Karpas-422 (cell line): ENCODE results near the gene FARP2. TPM values are rescaled to one million over a fixed set of nuclear protein-coding genes. Genes with fewer than 3 reads are reported as not detected.
"Not testable (repeated sequence)": the region's sequence is repeated elsewhere in the genome, so short reads cannot be mapped to it uniquely, and the experiment has no call there.

Source experiments
- DNase-seq: peaks from one replicate; pipeline ENCODE4 v3.0.0-alpha.2; 2015
- H2AFZ ChIP-seq: fragments of 200-600 bp; sonication (generic); 2 replicates; pipeline ENCODE4 v1.6.1; 2014; ENCODE audit warnings: antibody characterized with exemption, low read length, mixed read lengths
- H3K27ac ChIP-seq: fragments of 200-600 bp; sonication (generic); 2 replicates; pipeline ENCODE4 v1.5.1; 2014; ENCODE audit warnings: mild to moderate bottlenecking, low read length, moderate library complexity
- H3K27me3 ChIP-seq: fragments of 200-600 bp; sonication (generic); 2 replicates; pipeline ENCODE4 v1.6.1; 2014; ENCODE audit warnings: low read length, mixed read lengths
- H3K36me3 ChIP-seq: fragments of 200-600 bp; sonication (generic); 2 replicates; pipeline ENCODE4 v1.6.1; 2014; ENCODE audit warnings: low read length, mixed read lengths; ENCODE audit not compliant: insufficient read depth
- H3K4me1 ChIP-seq: fragments of 200-600 bp; sonication (generic); 2 replicates; pipeline ENCODE4 v1.6.1; 2014; ENCODE audit warnings: mild to moderate bottlenecking, low read length, mixed read lengths
- H3K4me2 ChIP-seq: fragments of 200-600 bp; sonication (generic); 2 replicates; pipeline ENCODE4 v1.6.1; 2014; ENCODE audit warnings: low read length, low read depth, mild to moderate bottlenecking; ENCODE audit not compliant: poor library complexity, severe bottlenecking
- H3K4me3 ChIP-seq: fragments of 200-600 bp; sonication (generic); 2 replicates; pipeline ENCODE4 v1.5.1; 2014; ENCODE audit warnings: mild to moderate bottlenecking, antibody characterized with exemption, low read length, mixed read lengths
- H3K79me2 ChIP-seq: fragments of 200-600 bp; sonication (generic); 2 replicates; pipeline ENCODE4 v1.6.1; 2014; ENCODE audit warnings: mild to moderate bottlenecking, low read length, mixed read lengths
- H3K9ac ChIP-seq: fragments of 200-600 bp; sonication (generic); 2 replicates; pipeline ENCODE4 v1.6.0; 2014; ENCODE audit warnings: low read length
- H3K9me2 ChIP-seq: fragments of 200-600 bp; sonication (generic), shearing (Covaris generic); replicated peaks from 2 replicates; pipeline ENCODE4 v1.6.0; 2014; ENCODE audit warnings: mild to moderate bottlenecking, low read length, moderate library complexity; ENCODE audit not compliant: insufficient read depth
- H3K9me3 ChIP-seq: fragments of 300-700, 200-600 bp; sonication (generic); 2 replicates; pipeline ENCODE4 v1.6.1; 2014; ENCODE audit warnings: low read length, mixed read lengths
- H4K20me1 ChIP-seq: fragments of 200-600 bp; sonication (generic); 2 replicates; pipeline ENCODE4 v1.6.1; 2014; ENCODE audit warnings: mild to moderate bottlenecking, antibody characterized with exemption, low read length, low read depth; ENCODE audit not compliant: insufficient read depth
- total RNA-seq: library from RNA; depleted of rRNA; stranded (reverse); fragments of >200 nt; shearing (Covaris generic); gene quantifications from 2 replicates; pipeline ENCODE4 v1.2.3, GENCODE V29; 2014; ENCODE audit warnings: low replicate concordance

FARP2 gene
- total RNA-seq, 1 experiment from 2014 or later: 40.0 TPM

DNA sequence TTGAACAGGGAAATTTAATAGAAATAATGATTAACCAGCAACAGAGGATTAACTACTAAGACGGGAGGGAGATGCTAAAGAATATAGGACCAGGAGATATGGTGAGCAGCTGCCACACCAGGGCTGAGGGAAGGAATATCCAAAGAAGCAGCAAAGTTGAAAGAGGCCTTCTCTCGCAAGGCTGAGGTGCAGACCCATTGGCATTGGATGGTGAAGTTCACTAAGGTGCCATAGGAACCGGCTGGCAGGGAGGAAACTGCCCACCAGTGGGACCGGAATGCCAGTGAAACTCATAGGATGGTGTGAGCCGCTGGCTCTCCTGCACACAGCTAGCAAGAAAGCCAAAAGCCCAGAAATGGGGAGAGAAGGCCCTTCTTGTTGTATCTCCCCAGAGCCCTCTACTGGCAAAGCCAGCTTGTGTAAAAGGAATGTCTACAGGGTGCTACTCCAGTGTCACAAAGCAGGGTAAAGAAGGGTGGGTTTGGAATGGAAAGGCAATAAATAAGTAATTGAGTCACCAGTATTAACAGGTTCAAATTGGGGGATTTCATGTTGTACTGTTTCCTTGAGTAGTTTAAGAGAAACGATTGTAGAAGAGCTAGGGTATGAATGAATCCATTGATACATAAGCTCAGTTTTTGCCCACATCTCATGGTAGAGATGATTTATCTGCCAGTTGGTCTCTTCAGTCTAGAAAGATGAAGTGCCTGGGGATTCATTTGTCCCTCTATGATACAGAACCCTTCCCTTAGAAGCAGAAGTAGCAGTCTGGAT is 36.0 kb downstream of the FARP2 start:
- Histone ChIP-seq H3K9ac (no peak overlapping the region), H3K27ac (no peak overlapping the region), H3K4me3 (no peak overlapping the region), H3K27me3 (no peaks in the 10 kb centered on the region), H3K36me3 (peaks cover 7% of the 10 kb centered on the region), H3K4me1 (peaks cover 46% of the 10 kb centered on the region), H2AFZ (no peak overlapping the region), H3K9me3 (no peaks in the 10 kb centered on the region), H3K9me2 (no peaks in the 10 kb centered on the region), H3K4me2 (no peak overlapping the region), H3K79me2 (peaks cover 22% of the 10 kb centered on the region), H4K20me1 (peaks cover 9% of the 10 kb centered on the region)
- DNase-seq: peak; percentile 66

- Histone ChIP-seq H3K79me2 (peaks cover 22% of the 10 kb centered on the region), H3K27ac (0 out of 2 replicates have a peak overlapping the region, but pooled peaks have one; percentile 19), H3K4me1 (peaks cover 46% of the 10 kb centered on the region)
- DNase-seq, H3K9me3 ChIP-seq, H3K9ac ChIP-seq, H3K36me3 ChIP-seq, H4K20me1 ChIP-seq, H3K9me2 ChIP-seq, H3K4me2 ChIP-seq, H3K27me3 ChIP-seq, H3K4me3 ChIP-seq, H2AFZ ChIP-seq: not testable (repeated sequence)
These were observed 36.7 kb downstream of the FARP2 start for GRCh38 chr2:241392753-241393152.

GRCh38 chr2:241393524-241394196 is 37.6 kb downstream of the FARP2 start:
- Histone ChIP-seq H3K79me2 (peaks cover 22% of the 10 kb centered on the region), H3K9me3 (no peaks in the 10 kb centered on the region), H3K36me3 (no peaks in the 10 kb centered on the region), H3K4me1 (peaks cover 46% of the 10 kb centered on the region), H2AFZ (no peak overlapping the region), H3K27me3 (no peaks in the 10 kb centered on the region), H3K9me2 (no peaks in the 10 kb centered on the region), H3K9ac (no peak overlapping the region), H4K20me1 (peaks cover 9% of the 10 kb centered on the region), H3K4me2 (no peak overlapping the region), H3K4me3 (no peak overlapping the region), H3K27ac (0 out of 2 replicates have a peak overlapping the region, but pooled peaks have one; percentile 19)
- no peak for DNase-seq

- not testable (repeated sequence) for DNase-seq, H3K27ac ChIP-seq
These were observed 40.7 kb downstream of the FARP2 start for GRCh38 chr2:241396809-241397208.

GRCh38 chr2:241399941-241400922 is 44.1 kb downstream of the FARP2 start:
- no peak overlapping the region for H3K9ac ChIP-seq
- no peaks in the 10 kb centered on the region for H4K20me1 ChIP-seq
- no peak overlapping the region for H3K4me3 ChIP-seq
- no peaks in the 10 kb centered on the region for H3K27me3 ChIP-seq
- H2AFZ ChIP-seq: no peak overlapping the region
- no peak for DNase-seq
- no peaks in the 10 kb centered on the region for H3K36me3 ChIP-seq
- H3K4me1 ChIP-seq: no peaks in the 10 kb centered on the region
- H3K9me2 ChIP-seq: no peaks in the 10 kb centered on the region
- no peaks in the 10 kb centered on the region for H3K9me3 ChIP-seq
- H3K27ac ChIP-seq: no peak overlapping the region
- peaks cover 21% of the 10 kb centered on the region for H3K79me2 ChIP-seq
- no peak overlapping the region for H3K4me2 ChIP-seq

More at GRCh38 chr2:241396809-241397208, 40.7 kb downstream of the FARP2 start:
- not testable (repeated sequence) for H3K9me3 ChIP-seq, H3K27me3 ChIP-seq, H3K9me2 ChIP-seq, H2AFZ ChIP-seq, H3K36me3 ChIP-seq, H3K9ac ChIP-seq, H3K4me3 ChIP-seq, H4K20me1 ChIP-seq, H3K4me2 ChIP-seq
- peaks cover 26% of the 10 kb centered on the region for H3K79me2 ChIP-seq
- peaks cover 15% of the 10 kb centered on the region for H3K4me1 ChIP-seq

- Histone ChIP-seq H3K79me2 (no peaks in the 10 kb centered on the region), H2AFZ (no peak overlapping the region), H3K4me1 (peaks cover 18% of the 10 kb centered on the region), H3K9ac (no peak overlapping the region), H3K9me2 (no peaks in the 10 kb centered on the region), H3K36me3 (no peaks in the 10 kb centered on the region), H3K4me3 (no peak overlapping the region), H3K27ac (no peak overlapping the region), H4K20me1 (no peaks in the 10 kb centered on the region), H3K4me2 (no peak overlapping the region), H3K27me3 (no peaks in the 10 kb centered on the region), H3K9me3 (no peaks in the 10 kb centered on the region)
- DNase-seq: no peak
These were observed 52.8 kb downstream of the FARP2 start for GRCh38 chr2:241408849-241409248.

GRCh38 chr2:241410739-241411176 is 54.7 kb downstream of the FARP2 start:
- Histone ChIP-seq H3K36me3 (no peaks in the 10 kb centered on the region), H2AFZ (no peak overlapping the region), H3K27ac (no peak overlapping the region), H3K9ac (no peak overlapping the region), H4K20me1 (no peaks in the 10 kb centered on the region), H3K4me1 (peaks cover 18% of the 10 kb centered on the region), H3K27me3 (no peaks in the 10 kb centered on the region), H3K9me3 (no peaks in the 10 kb centered on the region), H3K9me2 (no peaks in the 10 kb centered on the region), H3K4me3 (no peak overlapping the region), H3K79me2 (no peaks in the 10 kb centered on the region), H3K4me2 (no peak overlapping the region)
- no peak for DNase-seq
